SH-SY5Y (cell line): Measurements from ENCODE around the gene OPRD1.

Source experiments
- GATA2 ChIP-seq: IDR thresholded peaks from 2 replicates; pipeline ENCODE4 v1.6.1; 2011; ENCODE audit warnings: mild to moderate bottlenecking, low read depth, low read length
- GATA3 ChIP-seq: IDR thresholded peaks from 2 replicates; pipeline ENCODE4 v1.6.1; 2011; ENCODE audit warnings: low read depth, mild to moderate bottlenecking, low read length, moderate library complexity

- TF ChIP-seq GATA2 (no peak), GATA3 (no peak)
Measured at GRCh38 chr1:28888915-28889314, 76.9 kb downstream of the OPRD1 start.
